ENCODE measurements around the gene IGSF3. TPM values are rescaled to one million over a fixed set of nuclear protein-coding genes. Genes with fewer than 3 reads are reported as not detected.

The IGSF3 gene
- total and polyA plus RNA-seq, 2 experiments from 2014 or later: 8.8 to 34.0 TPM

DNA sequence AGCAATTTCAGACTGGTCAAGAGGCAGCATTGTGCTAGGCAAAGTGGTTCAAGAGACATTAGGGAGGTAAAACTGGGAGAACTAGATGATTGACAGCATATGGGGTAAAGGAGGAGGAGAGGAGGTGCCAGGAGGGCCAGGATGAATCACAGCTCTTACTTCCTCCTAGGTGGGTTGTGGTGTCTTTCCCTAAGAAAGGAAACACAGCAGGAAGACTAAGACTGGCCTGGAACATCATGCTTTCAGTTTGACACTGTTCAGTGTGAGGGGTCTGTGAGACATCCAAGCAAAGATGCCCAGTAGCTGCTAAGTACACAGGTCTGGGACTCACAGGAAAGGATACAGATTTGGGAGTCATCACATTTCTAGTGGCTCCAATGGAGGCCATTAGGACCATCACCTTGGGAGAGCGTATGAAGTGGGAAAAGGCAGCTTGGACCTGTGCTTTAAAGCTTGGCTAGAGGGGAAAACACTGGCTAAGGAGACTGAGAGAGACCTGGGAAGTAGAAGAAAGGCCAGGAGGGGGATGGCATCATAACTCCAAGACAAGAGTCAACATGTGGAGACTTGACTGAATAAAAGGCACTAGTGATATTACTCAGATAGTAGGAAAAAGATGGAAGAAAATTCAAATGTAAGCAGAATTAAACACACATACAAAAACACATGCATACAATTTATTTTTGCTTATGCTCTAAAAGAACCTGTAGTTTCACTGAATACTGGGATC lies 114.0 kb downstream of the IGSF3 start:
- Histone ChIP-seq H3K36me3 (replicated peaks; ENCODE audit: insufficient read depth, low read depth) (no peaks in the 10 kb centered on the region), H3K4me2 (no peak overlapping the region), H3K4me3 (no peak overlapping the region), H3K4me1 (ENCODE audit: insufficient read depth) (no peaks in the 10 kb centered on the region), H3K27ac (no peak overlapping the region), H3K79me2 (peaks cover 18% of the 10 kb centered on the region), H4K20me1 (ENCODE audit: insufficient read depth, poor library complexity, severe bottlenecking) (no peaks in the 10 kb centered on the region), H3K9me2 (replicated peaks; ENCODE audit: insufficient read depth) (no peaks in the 10 kb centered on the region), H3K9me3 (ENCODE audit: low read depth) (no peaks in the 10 kb centered on the region), H3K27me3 (no peaks in the 10 kb centered on the region), H2AFZ (no peak overlapping the region)
- TF ChIP-seq EZH2phosphoT487 (IDR thresholded peaks at IDR 0.05; ENCODE audit: low read depth, severe bottlenecking, unreplicated experiment) (no peak), EZH2 (IDR thresholded peaks at IDR 0.05; ENCODE audit: borderline replicate concordance) (no peak)
- TF ChIP-seq, protein P1, sequence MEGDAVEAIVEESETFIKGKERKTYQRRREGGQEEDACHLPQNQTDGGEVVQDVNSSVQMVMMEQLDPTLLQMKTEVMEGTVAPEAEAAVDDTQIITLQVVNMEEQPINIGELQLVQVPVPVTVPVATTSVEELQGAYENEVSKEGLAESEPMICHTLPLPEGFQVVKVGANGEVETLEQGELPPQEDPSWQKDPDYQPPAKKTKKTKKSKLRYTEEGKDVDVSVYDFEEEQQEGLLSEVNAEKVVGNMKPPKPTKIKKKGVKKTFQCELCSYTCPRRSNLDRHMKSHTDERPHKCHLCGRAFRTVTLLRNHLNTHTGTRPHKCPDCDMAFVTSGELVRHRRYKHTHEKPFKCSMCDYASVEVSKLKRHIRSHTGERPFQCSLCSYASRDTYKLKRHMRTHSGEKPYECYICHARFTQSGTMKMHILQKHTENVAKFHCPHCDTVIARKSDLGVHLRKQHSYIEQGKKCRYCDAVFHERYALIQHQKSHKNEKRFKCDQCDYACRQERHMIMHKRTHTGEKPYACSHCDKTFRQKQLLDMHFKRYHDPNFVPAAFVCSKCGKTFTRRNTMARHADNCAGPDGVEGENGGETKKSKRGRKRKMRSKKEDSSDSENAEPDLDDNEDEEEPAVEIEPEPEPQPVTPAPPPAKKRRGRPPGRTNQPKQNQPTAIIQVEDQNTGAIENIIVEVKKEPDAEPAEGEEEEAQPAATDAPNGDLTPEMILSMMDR (IDR thresholded peaks at IDR 0.05; ENCODE audit: poor library complexity): no peak
- no peak for DNase-seq (ENCODE audit: low spot score)
- 96% methylated on average over 1 of the region's 1 CpG for WGBS (ENCODE audit: low lambda C conversion rate, missing lambda C conversion rate)

DNA sequence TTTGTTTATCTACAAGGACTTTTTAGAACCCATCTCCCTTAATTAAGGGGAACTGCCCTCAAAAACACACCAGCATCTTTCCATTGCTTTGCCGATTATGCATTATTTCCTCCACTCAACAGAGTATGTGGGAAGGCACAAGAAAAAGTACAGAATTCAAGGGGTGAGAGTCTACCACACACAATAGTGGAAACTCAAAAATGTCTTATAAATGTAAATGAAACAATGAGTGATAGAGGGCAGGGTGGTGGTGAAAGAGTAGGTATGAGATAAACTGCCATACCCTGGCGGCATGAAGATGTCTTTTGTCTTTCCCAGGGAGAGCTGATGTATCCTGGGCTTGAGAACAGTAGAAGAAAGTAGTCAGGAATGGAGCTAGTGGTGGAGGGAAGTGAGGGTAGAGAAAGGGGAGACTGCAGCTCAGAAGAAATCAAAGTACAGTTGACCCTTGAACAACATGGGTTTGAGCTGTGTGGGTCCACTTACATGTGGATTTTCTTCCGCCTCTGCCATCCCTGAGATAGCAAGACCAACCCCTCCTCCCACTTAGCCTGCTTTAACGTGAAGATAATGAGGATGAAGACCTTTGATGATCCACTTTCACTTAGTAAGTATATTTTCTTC lies 121.1 kb downstream of the IGSF3 start:
- no peaks in the 10 kb centered on the region for H3K4me1 ChIP-seq (ENCODE audit: insufficient read depth)
- no peak overlapping the region for H3K4me3 ChIP-seq
- 87% methylated on average over 4 of the region's 4 CpGs for WGBS (ENCODE audit: low lambda C conversion rate, missing lambda C conversion rate)

DNA sequence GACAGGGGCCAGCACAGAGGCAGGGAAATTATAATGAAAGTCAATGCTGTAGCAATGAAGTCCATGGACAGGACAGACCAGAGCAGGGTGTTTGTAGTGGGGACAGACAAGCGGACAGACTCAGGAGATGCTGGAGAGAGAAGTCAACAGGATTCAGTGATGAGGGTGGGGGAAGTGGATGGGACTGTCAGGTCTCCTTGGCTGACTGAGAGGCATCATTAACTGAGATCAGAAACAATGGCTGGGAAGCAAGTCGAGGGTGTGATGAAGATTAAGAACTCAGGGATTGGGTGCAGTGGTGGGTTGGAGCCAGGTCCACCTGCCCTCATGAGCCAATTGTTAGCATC lies 122.2 kb downstream of the IGSF3 start:
- Histone ChIP-seq H3K9me2 (replicated peaks; ENCODE audit: insufficient read depth) (no peaks in the 10 kb centered on the region), H4K20me1 (ENCODE audit: insufficient read depth, poor library complexity, severe bottlenecking) (no peaks in the 10 kb centered on the region), H2AFZ (no peak overlapping the region), H3K4me3 (no peak overlapping the region), H3K36me3 (replicated peaks; ENCODE audit: insufficient read depth, low read depth) (no peaks in the 10 kb centered on the region), H3K27ac (no peak overlapping the region), H3K4me2 (no peak overlapping the region), H3K4me1 (ENCODE audit: insufficient read depth) (no peaks in the 10 kb centered on the region), H3K27me3 (no peaks in the 10 kb centered on the region), H3K9me3 (ENCODE audit: low read depth) (no peaks in the 10 kb centered on the region), H3K79me2 (no peaks in the 10 kb centered on the region)
- TF ChIP-seq, protein P1 (IDR thresholded peaks at IDR 0.05; ENCODE audit: poor library complexity): no peak
- no peak for TF ChIP-seq EZH2 (IDR thresholded peaks at IDR 0.05; ENCODE audit: borderline replicate concordance)
- TF ChIP-seq EZH2phosphoT487 (IDR thresholded peaks at IDR 0.05; ENCODE audit: low read depth, severe bottlenecking, unreplicated experiment): no peak
- no peak for DNase-seq (ENCODE audit: low spot score)
- 84% methylated on average over 2 of the region's 2 CpGs for WGBS (ENCODE audit: low lambda C conversion rate, missing lambda C conversion rate)

More for the DNA sequence above, 121.1 kb downstream of the IGSF3 start:
- H3K9me2 ChIP-seq (replicated peaks; ENCODE audit: insufficient read depth): no peaks in the 10 kb centered on the region
- no peak for DNase-seq (ENCODE audit: low spot score)
- H3K4me2 ChIP-seq: no peak overlapping the region
- no peak overlapping the region for H3K27ac ChIP-seq
- no peaks in the 10 kb centered on the region for H4K20me1 ChIP-seq (ENCODE audit: insufficient read depth, poor library complexity, severe bottlenecking)
- no peaks in the 10 kb centered on the region for H3K27me3 ChIP-seq
- H3K79me2 ChIP-seq: no peaks in the 10 kb centered on the region
- TF ChIP-seq EZH2 (IDR thresholded peaks at IDR 0.05; ENCODE audit: borderline replicate concordance): no peak
- no peak for TF ChIP-seq EZH2phosphoT487 (IDR thresholded peaks at IDR 0.05; ENCODE audit: low read depth, severe bottlenecking, unreplicated experiment)
- TF ChIP-seq, protein P1 (IDR thresholded peaks at IDR 0.05; ENCODE audit: poor library complexity): no peak
- no peaks in the 10 kb centered on the region for H3K9me3 ChIP-seq (ENCODE audit: low read depth)
- H3K36me3 ChIP-seq (replicated peaks; ENCODE audit: insufficient read depth, low read depth): no peaks in the 10 kb centered on the region
- H2AFZ ChIP-seq: no peak overlapping the region
